Prostate gland (tissue), 2 donors: ENCODE data around the gene RPTOR.

Experiments
- CTCF ChIP-seq, 4 experiments: fragments of 200-600 bp in 2 of 4; fragments of 450-650 bp in 2 of 4; sonication (generic) in 2 of 4; IDR thresholded peaks; 1 replicate in 3 of 4; 2 replicates in 1 of 4; pipeline ENCODE4 v1.5.1; 2016 to 2019; ENCODE audit warnings: antibody characterized with exemption in 4 of 4, mild to moderate bottlenecking in 2 of 4, moderate library complexity in 2 of 4
- POLR2A ChIP-seq: fragments of 450-650 bp; IDR thresholded peaks from one replicate; pipeline ENCODE4 v1.6.1; 2016; ENCODE audit warnings: antibody characterized with exemption, mild to moderate bottlenecking
- POLR2AphosphoS5 ChIP-seq: sonication (generic); formaldehyde crosslinking; IDR thresholded peaks from one replicate; pipeline ENCODE4 v1.6.1; 2017; ENCODE audit warnings: antibody characterized with exemption

DNA sequence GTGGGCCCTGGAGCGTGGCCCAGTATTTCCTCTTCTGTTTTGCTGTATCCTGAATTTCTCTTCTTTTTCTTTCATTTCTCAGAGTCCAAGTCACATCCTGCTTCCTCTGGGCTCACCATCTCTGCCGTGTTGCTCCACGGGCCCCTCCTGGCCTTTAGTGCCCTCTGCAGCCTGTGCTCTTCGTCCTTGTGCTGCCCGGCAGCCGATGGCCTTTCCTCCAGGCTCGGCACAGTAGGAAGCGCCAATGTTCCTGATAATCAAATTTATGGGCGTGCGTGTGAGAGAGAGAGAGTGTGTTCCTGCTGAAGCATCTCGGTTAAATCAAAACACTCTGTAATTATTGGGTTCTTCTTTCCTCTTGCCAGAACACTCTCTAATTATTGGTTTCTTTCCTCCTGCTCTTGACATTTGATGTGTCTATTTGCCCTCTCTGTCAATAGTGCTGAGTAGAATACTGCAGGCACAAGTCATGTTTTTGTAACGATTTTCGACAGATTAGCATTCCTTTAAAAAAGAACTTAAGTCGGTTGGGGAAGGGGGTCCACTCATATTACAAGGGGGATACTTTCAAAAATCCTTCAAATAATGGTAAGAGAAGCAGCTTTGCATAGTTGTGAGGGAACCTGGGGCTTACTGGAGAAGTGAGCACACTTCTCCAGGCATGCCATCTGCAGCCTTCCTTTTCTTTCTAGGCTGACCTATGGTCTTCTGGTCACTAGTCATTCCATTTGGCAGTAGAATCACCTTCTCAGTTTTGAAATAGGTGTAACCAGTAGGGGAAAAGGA, 126.6 kb downstream of the RPTOR start:
- TF ChIP-seq CTCF (IDR thresholded peaks at IDR 0.05) (no peak), POLR2A (no peak), POLR2AphosphoS5 (no peak)
